Vagina (tissue), 2 donors: ENCODE measurements around the gene DNAJB7. TPM values are rescaled to one million over a fixed set of nuclear protein-coding genes. Genes with fewer than 3 reads are reported as not detected.

ENCODE experiments used
- DNase-seq, 2 donors: peaks; one replicate each; pipeline ENCODE4 v3.0.0-alpha.2; 2017; ENCODE audit errors: extremely low spot score in 2 of 2
- H3K27ac ChIP-seq: fragments of 200-600 bp; sonication (generic); one replicate; pipeline ENCODE4 v1.5.1; 2019
- H3K27me3 ChIP-seq: fragments of 200-600 bp; sonication (generic); one replicate; pipeline ENCODE4 v1.5.1; 2019
- H3K36me3 ChIP-seq, 2 donors: fragments of 200-600 bp; sonication (generic); one replicate each; pipeline ENCODE4 v1.5.1; 2017 to 2019
- H3K4me1 ChIP-seq: fragments of 200-600 bp; sonication (generic); one replicate; pipeline ENCODE4 v1.5.1; 2019
- H3K4me3 ChIP-seq, 2 donors: fragments of 200-600 bp; sonication (generic); 1 replicate in 1 of 2; 2 replicates in 1 of 2; pipeline ENCODE4 v1.5.1; 2016 to 2019
- H3K9me3 ChIP-seq: fragments of 200-600 bp; sonication (generic); one replicate; pipeline ENCODE4 v1.5.1; 2019
- POLR2A ChIP-seq, 2 donors: fragments of 450-650 bp; IDR thresholded peaks; one replicate each; pipeline ENCODE4 v1.6.1; 2017; ENCODE audit warnings: antibody characterized with exemption in 2 of 2, mild to moderate bottlenecking in 2 of 2, moderate library complexity in 2 of 2
- POLR2AphosphoS5 ChIP-seq, 2 donors: sonication (generic); formaldehyde crosslinking; IDR thresholded peaks; one replicate each; pipeline ENCODE4 v1.9.0; 2017; ENCODE audit warnings: antibody characterized with exemption in 2 of 2, mild to moderate bottlenecking in 2 of 2, low read depth in 1 of 2; ENCODE audit not compliant: insufficient read depth in 1 of 2
- intact Hi-C: fragments of 100-400 bp; cut with DNase I; formaldehyde crosslinking; loops from one replicate; pipeline ENCODE4 v1.15.1; 2023
- microRNA-seq: library from miRNA; unstranded; fragments of <30 nt; microRNA quantifications from one replicate; pipeline ENCODE4, GENCODE V29; 2017; ENCODE audit warnings: borderline number of aligned reads, borderline replicate concordance
- small RNA-seq: library from RNA; depleted of rRNA; stranded (forward); fragments of <200 nt; gene quantifications from one replicate; pipeline ENCODE3, GENCODE V24; 2016
- total RNA-seq: library from RNA; depleted of rRNA; stranded (reverse); fragments of >200 nt; gene quantifications from one replicate; pipeline ENCODE4 v1.2.3, GENCODE V29; 2016
- TF ChIP-seq, protein P1 (sequence below), 3 experiments: fragments of 450-650 bp in 2 of 3; fragments of 200-600 bp in 1 of 3; sonication (generic) in 1 of 3; IDR thresholded peaks; one replicate each; pipeline ENCODE4 v1.5.1; 2017 to 2019; ENCODE audit warnings: antibody characterized with exemption in 3 of 3, mild to moderate bottlenecking in 2 of 3, moderate library complexity in 2 of 3

DNAJB7 gene
- total RNA-seq, 1 donor from 2014 or later = not detected

DNA sequence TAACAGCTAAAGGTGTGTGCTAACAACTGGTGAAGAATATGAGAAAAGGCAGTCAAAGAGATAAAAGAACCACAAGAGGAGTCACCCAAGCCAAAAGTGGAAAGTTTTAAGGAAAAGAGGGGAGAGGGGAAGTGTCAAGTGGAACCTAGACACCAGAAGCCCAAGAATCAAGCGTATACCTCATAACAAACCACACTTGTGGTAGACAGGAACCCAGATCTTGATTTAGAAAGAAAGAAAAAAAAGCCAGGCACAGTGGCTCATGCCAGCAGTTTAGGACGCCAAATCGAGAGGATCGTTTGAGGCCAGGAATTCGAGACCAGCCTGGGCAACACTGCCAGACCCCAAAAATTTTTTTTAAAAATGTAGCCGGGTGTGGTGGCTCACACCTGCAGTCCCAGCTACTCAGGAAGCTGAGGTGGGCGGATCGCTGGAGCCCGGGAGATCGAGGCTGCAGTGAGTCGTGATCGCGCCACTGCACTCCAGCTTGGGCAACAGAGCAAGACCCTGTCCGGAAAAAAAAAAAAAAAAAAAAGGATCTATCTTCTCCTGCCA, 43.6 kb downstream of the DNAJB7 start:
- no peaks in the 10 kb centered on the region for H3K9me3 ChIP-seq
- intact Hi-C loops = no loop called here

DNA sequence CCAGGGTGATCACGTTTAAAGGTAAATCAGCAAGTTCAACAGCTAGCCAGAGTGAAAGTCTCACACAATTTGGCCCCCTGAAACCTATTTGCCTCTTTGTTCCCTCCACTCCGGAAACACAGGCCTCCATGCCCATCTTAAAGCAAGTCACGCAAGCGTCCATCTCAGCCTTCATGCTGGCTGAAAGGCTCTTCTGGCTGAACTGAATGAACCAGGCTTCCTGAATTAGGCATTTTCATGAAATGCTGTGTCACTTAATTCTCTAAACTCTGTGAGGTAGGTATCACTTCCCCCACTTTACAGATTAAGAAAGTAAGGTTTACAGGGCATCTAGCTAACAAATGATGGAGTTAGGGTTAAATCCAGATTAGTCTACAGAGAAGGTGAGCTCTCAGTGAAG, 44.2 kb downstream of the DNAJB7 start:
- Histone ChIP-seq H3K27me3 (no peaks in the 10 kb centered on the region), H3K4me1 (peaks cover 23% of the 10 kb centered on the region), H3K27ac (no peak overlapping the region), H3K9me3 (no peaks in the 10 kb centered on the region), H3K4me3 (no peak overlapping the region), H3K36me3 (peaks cover 0 to 3% of the 10 kb centered on the region in 2 donors)
- DNase-seq = no peak
- intact Hi-C loops = no loop called here
- TF ChIP-seq POLR2AphosphoS5 (IDR thresholded peaks at IDR 0.05; ENCODE audit: insufficient read depth in 1 of 2, low read depth in 1 of 2) = no peak
- no peak for TF ChIP-seq POLR2A (IDR thresholded peaks at IDR 0.05)
- TF ChIP-seq, protein P1, sequence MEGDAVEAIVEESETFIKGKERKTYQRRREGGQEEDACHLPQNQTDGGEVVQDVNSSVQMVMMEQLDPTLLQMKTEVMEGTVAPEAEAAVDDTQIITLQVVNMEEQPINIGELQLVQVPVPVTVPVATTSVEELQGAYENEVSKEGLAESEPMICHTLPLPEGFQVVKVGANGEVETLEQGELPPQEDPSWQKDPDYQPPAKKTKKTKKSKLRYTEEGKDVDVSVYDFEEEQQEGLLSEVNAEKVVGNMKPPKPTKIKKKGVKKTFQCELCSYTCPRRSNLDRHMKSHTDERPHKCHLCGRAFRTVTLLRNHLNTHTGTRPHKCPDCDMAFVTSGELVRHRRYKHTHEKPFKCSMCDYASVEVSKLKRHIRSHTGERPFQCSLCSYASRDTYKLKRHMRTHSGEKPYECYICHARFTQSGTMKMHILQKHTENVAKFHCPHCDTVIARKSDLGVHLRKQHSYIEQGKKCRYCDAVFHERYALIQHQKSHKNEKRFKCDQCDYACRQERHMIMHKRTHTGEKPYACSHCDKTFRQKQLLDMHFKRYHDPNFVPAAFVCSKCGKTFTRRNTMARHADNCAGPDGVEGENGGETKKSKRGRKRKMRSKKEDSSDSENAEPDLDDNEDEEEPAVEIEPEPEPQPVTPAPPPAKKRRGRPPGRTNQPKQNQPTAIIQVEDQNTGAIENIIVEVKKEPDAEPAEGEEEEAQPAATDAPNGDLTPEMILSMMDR (IDR thresholded peaks at IDR 0.05) = no peak

More for the DNA sequence above, 43.6 kb downstream of the DNAJB7 start:
- Histone ChIP-seq H3K4me1 (peaks cover 23% of the 10 kb centered on the region), H3K27ac (peak overlapping the region; percentile 79), H3K27me3 (no peaks in the 10 kb centered on the region), H3K36me3 (peaks cover 0 to 3% of the 10 kb centered on the region in 2 donors), H3K4me3 (peak overlapping the region; percentile 94 to 97)
- no peak for DNase-seq
- TF ChIP-seq POLR2AphosphoS5 (IDR thresholded peaks at IDR 0.05; ENCODE audit: insufficient read depth in 1 of 2, low read depth in 1 of 2) = no peak
- no peak for TF ChIP-seq POLR2A (IDR thresholded peaks at IDR 0.05)
- TF ChIP-seq, protein P1 (IDR thresholded peaks at IDR 0.05) = no peak

DNA sequence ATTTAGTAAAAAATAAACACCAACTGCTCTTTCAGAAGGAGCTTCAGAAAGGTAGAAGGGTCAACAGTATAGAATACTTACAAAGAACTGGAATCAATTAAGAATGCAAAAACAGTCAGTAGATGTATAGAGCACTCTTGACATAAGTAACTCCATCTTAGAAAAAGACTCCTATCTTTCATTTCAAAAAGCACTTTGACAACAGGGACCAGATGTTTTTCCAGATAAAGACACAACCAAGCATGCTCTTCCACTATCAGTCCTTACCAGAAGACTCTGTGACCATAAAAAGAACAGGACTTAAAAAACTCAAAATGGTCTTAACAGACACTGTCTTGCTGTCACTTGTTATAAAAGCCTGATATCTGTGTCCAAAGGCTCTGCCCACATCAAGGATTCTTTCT, 48.0 kb downstream of the DNAJB7 start:
- peaks cover 0 to 3% of the 10 kb centered on the region in 2 donors for H3K36me3 ChIP-seq
- no peak for DNase-seq
- H3K4me1 ChIP-seq = peaks cover 14% of the 10 kb centered on the region
- H3K4me3 ChIP-seq = no peak overlapping the region
- no peaks in the 10 kb centered on the region for H3K9me3 ChIP-seq
- H3K27ac ChIP-seq = no peak overlapping the region
- intact Hi-C loops = no loop called here
- no peaks in the 10 kb centered on the region for H3K27me3 ChIP-seq
- no peak for TF ChIP-seq POLR2AphosphoS5 (IDR thresholded peaks at IDR 0.05; ENCODE audit: insufficient read depth in 1 of 2, low read depth in 1 of 2)
- no peak for TF ChIP-seq POLR2A (IDR thresholded peaks at IDR 0.05)
- TF ChIP-seq, protein P1 (IDR thresholded peaks at IDR 0.05) = no peak

Small RNA genes lying within 50 kb of the gene (microRNA-seq; reads per million reads assigned to microRNA genes)
- gene MIR4766 = not detected

Small RNA genes lying within 50 kb of the gene (small RNA-seq; reads per million reads assigned to genes)
- gene MIR4766 = not detected

Other genes with a start within 250 kb of the DNAJB7 start
- gene MRTFA, start 225.4 kb downstream of the DNAJB7 start, total RNA-seq = 99.4 TPM
- gene MCHR1, start 182.6 kb downstream of the DNAJB7 start, total RNA-seq = not detected
- gene SLC25A17, start 42.8 kb downstream of the DNAJB7 start, total RNA-seq = 18.4 TPM
- gene ST13, start 5.5 kb downstream of the DNAJB7 start, total RNA-seq = 143 TPM
- gene XPNPEP3, start 5.0 kb downstream of the DNAJB7 start, total RNA-seq = 12.8 TPM
- 54.8 TPM for gene RBX1, start 89.3 kb upstream of the DNAJB7 start, total RNA-seq
- 99.9 TPM for gene EP300, start 230.5 kb upstream of the DNAJB7 start, total RNA-seq